ENCODE data around the gene ORMDL1.

DNA sequence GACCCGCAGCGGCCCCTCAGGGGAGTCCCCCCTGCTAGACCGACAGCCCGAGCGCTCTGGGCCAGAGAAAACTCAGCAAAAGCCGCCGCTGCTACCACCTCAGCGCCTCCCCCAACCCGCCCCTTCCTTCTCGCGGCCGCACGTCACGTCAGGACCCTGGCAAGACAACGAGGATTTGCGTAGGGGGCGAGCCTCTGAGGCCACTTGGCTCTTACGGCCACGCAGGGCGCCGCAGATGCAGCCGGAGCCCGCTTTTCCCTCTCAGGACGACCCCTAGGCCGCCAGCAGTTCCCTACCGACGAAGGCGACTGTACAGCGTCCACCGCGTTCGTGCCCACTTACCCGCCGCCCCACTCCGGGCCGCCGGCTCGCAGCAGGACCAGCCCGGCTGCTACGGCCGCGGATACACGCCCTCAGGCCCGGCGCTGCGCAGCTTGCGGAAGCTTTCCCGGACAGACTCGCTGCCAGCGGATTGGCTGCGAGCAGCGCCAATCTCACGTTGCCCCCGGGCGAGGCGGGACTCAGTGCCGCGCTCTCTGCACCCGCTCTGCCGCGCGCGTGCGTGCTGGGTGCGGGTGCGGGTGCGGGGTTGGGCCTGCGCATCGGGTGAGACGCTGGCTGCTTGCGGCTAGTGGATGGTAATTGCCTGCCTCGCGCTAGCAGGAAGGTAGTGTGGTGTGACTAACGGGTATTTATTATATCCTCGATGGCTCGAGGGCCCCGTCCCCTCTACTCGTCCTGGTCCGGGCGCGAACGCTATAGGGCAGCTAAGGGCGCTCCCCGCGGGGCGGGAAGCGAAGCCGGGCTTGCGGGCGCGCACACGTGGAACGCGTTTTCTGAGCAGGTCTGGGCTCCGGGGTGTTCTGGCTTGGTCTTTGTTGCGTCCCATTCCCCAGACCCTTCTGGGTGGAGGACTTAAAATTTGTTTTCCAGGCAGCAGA lies at the start of gene ORMDL1, which contains the start of gene PMS1:
- TF ChIP-seq POLR2AphosphoS5 (IDR thresholded peaks at IDR 0.05; ENCODE audit: borderline replicate concordance, low read depth, low read length): peak; percentile 90
- no peak for TF ChIP-seq EZH2 (IDR thresholded peaks at IDR 0.05)

All from SK-N-MC (cell line).